ENCODE data around the gene TGM2. TPM values are rescaled to one million over a fixed set of nuclear protein-coding genes. Genes with fewer than 3 reads are reported as not detected.

The TGM2 gene
- total RNA-seq, 1 donor from 2014 or later = 0.72 TPM

DNA sequence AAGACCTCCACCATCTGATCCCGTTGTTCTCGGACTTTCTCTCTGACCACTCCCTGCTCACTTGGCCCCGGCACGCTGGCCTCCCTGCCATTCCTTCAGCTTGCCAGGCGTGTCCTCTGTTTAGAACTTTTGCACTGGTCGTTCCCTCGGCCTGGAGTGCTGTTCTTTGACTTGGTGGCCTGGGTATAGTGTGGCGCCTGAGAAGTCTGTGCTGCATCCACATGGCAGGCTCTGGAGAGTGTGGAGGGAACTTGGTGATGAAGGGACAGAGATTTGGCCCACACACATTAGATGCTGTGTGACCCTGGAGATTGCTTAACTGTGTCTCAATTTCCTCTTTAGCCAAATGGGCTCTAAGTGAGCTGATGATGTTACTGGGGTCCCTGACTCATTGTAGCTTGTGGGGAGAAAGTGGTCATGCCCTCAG lies 13.0 kb upstream of the TGM2 start:
- no peak overlapping the region for H3K27ac Mint-ChIP-seq
- peaks cover 13% of the 10 kb centered on the region for H3K27me3 Mint-ChIP-seq
- no peaks in the 10 kb centered on the region for H3K36me3 Mint-ChIP-seq (ENCODE audit: insufficient read depth)
- no peak for DNase-seq (ENCODE audit: low spot score, unreplicated experiment)
- H3K4me1 Mint-ChIP-seq (ENCODE audit: low read depth) = peaks cover 5% of the 10 kb centered on the region
- no peak for TF ChIP-seq CTCF (IDR thresholded peaks at IDR 0.05; ENCODE audit: unreplicated experiment)
- H3K9me3 Mint-ChIP-seq (ENCODE audit: low read depth) = no peaks in the 10 kb centered on the region
- no peak overlapping the region for H3K4me3 Mint-ChIP-seq (ENCODE audit: low read depth)

GRCh38 chr20:38177201-38177600 lies 12.1 kb upstream of the TGM2 start:
- Mint-ChIP-seq H3K4me1 (ENCODE audit: low read depth) (peaks cover 7% of the 10 kb centered on the region), H3K36me3 (ENCODE audit: insufficient read depth) (no peaks in the 10 kb centered on the region), H3K27me3 (peaks cover 13% of the 10 kb centered on the region), H3K9me3 (ENCODE audit: low read depth) (no peaks in the 10 kb centered on the region), H3K27ac (no peak overlapping the region), H3K4me3 (ENCODE audit: low read depth) (no peak overlapping the region)
- no peak for DNase-seq (ENCODE audit: low spot score, unreplicated experiment)
- no peak for TF ChIP-seq CTCF (IDR thresholded peaks at IDR 0.05; ENCODE audit: unreplicated experiment)

- no peak overlapping the region for H3K4me3 Mint-ChIP-seq (ENCODE audit: low read depth)
- no peaks in the 10 kb centered on the region for H3K9me3 Mint-ChIP-seq (ENCODE audit: low read depth)
- H3K27ac Mint-ChIP-seq = no peak overlapping the region
- peaks cover 7% of the 10 kb centered on the region for H3K4me1 Mint-ChIP-seq (ENCODE audit: low read depth)
- H3K36me3 Mint-ChIP-seq (ENCODE audit: insufficient read depth) = no peaks in the 10 kb centered on the region
- no peak for DNase-seq (ENCODE audit: low spot score, unreplicated experiment)
- no peak for TF ChIP-seq CTCF (IDR thresholded peaks at IDR 0.05; ENCODE audit: unreplicated experiment)
- peaks cover 13% of the 10 kb centered on the region for H3K27me3 Mint-ChIP-seq
Observed at GRCh38 chr20:38175304-38176180, 10.5 kb upstream of the TGM2 start.

DNA sequence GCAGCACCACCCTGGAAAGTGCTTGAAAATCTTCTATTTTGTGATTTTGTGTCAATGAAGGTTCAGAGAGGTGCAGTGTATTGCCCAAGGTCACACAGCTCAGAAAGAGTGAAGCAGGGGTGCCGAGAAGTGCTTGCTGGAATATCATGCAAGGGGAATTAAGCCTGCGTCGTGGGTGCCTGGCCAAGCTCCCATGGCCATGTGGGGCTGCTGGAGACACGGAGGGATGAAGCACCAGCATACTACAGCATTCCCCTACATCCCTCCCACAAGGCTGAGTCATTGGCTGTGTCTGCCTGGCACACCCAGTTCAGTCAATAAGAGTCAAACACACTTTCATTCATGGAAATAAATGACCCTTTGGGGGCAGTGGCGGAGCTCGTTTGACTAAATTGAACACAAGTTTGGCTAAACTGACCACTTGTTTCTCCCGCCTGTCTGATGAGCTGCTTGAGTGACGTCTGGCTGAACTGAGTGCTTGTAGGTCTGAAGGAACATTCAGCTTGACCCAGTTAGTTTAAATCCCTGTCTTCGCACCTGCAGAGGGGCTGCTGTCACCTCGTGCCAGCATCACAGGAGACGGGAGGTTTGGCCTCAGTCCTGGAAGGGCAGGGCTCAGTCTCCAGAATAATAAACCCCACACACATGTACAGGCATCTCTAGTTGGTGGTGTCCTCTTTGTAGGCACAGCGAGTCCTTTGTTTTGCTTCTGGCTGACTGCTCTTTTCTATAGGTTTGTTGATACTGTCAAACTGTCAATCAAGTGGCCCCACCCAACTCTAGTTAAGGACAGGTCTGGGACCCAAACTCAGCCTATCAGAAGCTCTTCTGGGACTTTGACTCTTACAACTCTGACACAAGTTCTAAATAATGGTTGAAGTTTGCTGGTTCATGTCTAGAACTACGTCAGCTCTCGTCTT lies 8.4 kb upstream of the TGM2 start:
- H3K4me3 Mint-ChIP-seq (ENCODE audit: low read depth) = no peak overlapping the region
- H3K4me1 Mint-ChIP-seq (ENCODE audit: low read depth) = peaks cover 7% of the 10 kb centered on the region
- H3K9me3 Mint-ChIP-seq (ENCODE audit: low read depth) = no peaks in the 10 kb centered on the region
- no peak for TF ChIP-seq CTCF (IDR thresholded peaks at IDR 0.05; ENCODE audit: unreplicated experiment)
- peak; percentile 18 for DNase-seq (ENCODE audit: low spot score, unreplicated experiment)
- H3K27ac Mint-ChIP-seq = no peak overlapping the region
- H3K27me3 Mint-ChIP-seq = peaks cover 9% of the 10 kb centered on the region
- no peaks in the 10 kb centered on the region for H3K36me3 Mint-ChIP-seq (ENCODE audit: insufficient read depth)

- H3K4me1 Mint-ChIP-seq (ENCODE audit: low read depth) = peaks cover 7% of the 10 kb centered on the region
- H3K27ac Mint-ChIP-seq = peak overlapping the region; percentile 19
- no peaks in the 10 kb centered on the region for H3K27me3 Mint-ChIP-seq
- no peak overlapping the region for H3K4me3 Mint-ChIP-seq (ENCODE audit: low read depth)
- H3K36me3 Mint-ChIP-seq (ENCODE audit: insufficient read depth) = no peaks in the 10 kb centered on the region
- no peak for DNase-seq (ENCODE audit: low spot score, unreplicated experiment)
- no peaks in the 10 kb centered on the region for H3K9me3 Mint-ChIP-seq (ENCODE audit: low read depth)
- TF ChIP-seq CTCF (IDR thresholded peaks at IDR 0.05; ENCODE audit: unreplicated experiment) = no peak
Observed at GRCh38 chr20:38172408-38172807, 7.3 kb upstream of the TGM2 start.

Data from progenitor cell of endocrine pancreas (in vitro differentiated cells).